ENCODE measurements around the gene RASAL1. TPM values are rescaled to one million over a fixed set of nuclear protein-coding genes. Genes with fewer than 3 reads are reported as not detected.

The RASAL1 gene
- total RNA-seq, 1 experiment from 2014 or later, result 14.9 TPM

GRCh38 chr12:113169697-113170096 is 34.1 kb upstream of the RASAL1 start:
- no peaks in the 10 kb centered on the region for H3K9me2 ChIP-seq (ENCODE audit: insufficient read depth)
- DNase-seq, result peak in 1 of 2 experiments; percentile 12
- H4K20me1 ChIP-seq (ENCODE audit: insufficient read depth), result peaks cover 11% of the 10 kb centered on the region
- no peaks in the 10 kb centered on the region for H3F3A ChIP-seq (ENCODE audit: insufficient read depth, low read depth)
- no peak overlapping the region for H3K27ac ChIP-seq
- intact Hi-C loops (cut with micrococcal nuclease; ENCODE audit: unreplicated experiment), result no loop called here
- no peak for TF ChIP-seq EZH2 (IDR thresholded peaks at IDR 0.05; ENCODE audit: low read depth)
- no peak for TF ChIP-seq CTCF (conservative IDR thresholded peaks at IDR 0.05)
- H3K36me3 ChIP-seq (ENCODE audit: low read depth), result peaks cover 23% of the 10 kb centered on the region
- ChIA-PET CTCF (no interaction called here), POLR2A (ENCODE audit: unreplicated experiment) (no interaction called here)
- H3K4me2 ChIP-seq, result no peak overlapping the region
- H3K4me1 ChIP-seq (replicated peaks; ENCODE audit: insufficient read depth), result no peaks in the 10 kb centered on the region
- BruUV-seq (replicated peaks), result no TSS peak
- H2AFZ ChIP-seq, result no peak overlapping the region
- H3K79me2 ChIP-seq (ENCODE audit: low read depth), result no peaks in the 10 kb centered on the region
- H3K9me3 ChIP-seq (ENCODE audit: insufficient read depth, low read depth), result no peaks in the 10 kb centered on the region
- H3K27me3 ChIP-seq (ENCODE audit: insufficient read depth, low read depth), result no peaks in the 10 kb centered on the region
- H3K4me3 ChIP-seq, result no peak overlapping the region

GRCh38 chr12:113167868-113168267 is 32.3 kb upstream of the RASAL1 start:
- H3K9me3 ChIP-seq (ENCODE audit: insufficient read depth, low read depth), result no peaks in the 10 kb centered on the region
- no peak for TF ChIP-seq CTCF (conservative IDR thresholded peaks at IDR 0.05)
- intact Hi-C loops (cut with micrococcal nuclease; ENCODE audit: unreplicated experiment), result no loop called here
- H3K79me2 ChIP-seq (ENCODE audit: low read depth), result no peaks in the 10 kb centered on the region
- no peak for DNase-seq
- ChIA-PET CTCF (no interaction called here), POLR2A (ENCODE audit: unreplicated experiment) (no interaction called here)
- no peak overlapping the region for H3K4me3 ChIP-seq
- no peaks in the 10 kb centered on the region for H3K9me2 ChIP-seq (ENCODE audit: insufficient read depth)
- H3K27me3 ChIP-seq (ENCODE audit: insufficient read depth, low read depth), result no peaks in the 10 kb centered on the region
- H3K4me1 ChIP-seq (replicated peaks; ENCODE audit: insufficient read depth), result no peaks in the 10 kb centered on the region
- no peak overlapping the region for H3K27ac ChIP-seq
- H3K36me3 ChIP-seq (ENCODE audit: low read depth), result peaks cover 11% of the 10 kb centered on the region
- no peak overlapping the region for H3K4me2 ChIP-seq
- H2AFZ ChIP-seq, result no peak overlapping the region
- no peaks in the 10 kb centered on the region; the same call in 1 of the 2 replicates for H4K20me1 ChIP-seq (ENCODE audit: insufficient read depth)
- no peaks in the 10 kb centered on the region for H3F3A ChIP-seq (ENCODE audit: insufficient read depth, low read depth)
- no TSS peak for BruUV-seq (replicated peaks)

GRCh38 chr12:113165521-113166450 is 30.2 kb upstream of the RASAL1 start:
- no peak overlapping the region for H3K4me3 ChIP-seq
- peaks cover 6% of the 10 kb centered on the region for H4K20me1 ChIP-seq (ENCODE audit: insufficient read depth)
- no peak overlapping the region for H3K4me2 ChIP-seq
- no peaks in the 10 kb centered on the region for H3K9me2 ChIP-seq (ENCODE audit: insufficient read depth)
- no peak for TF ChIP-seq CTCF (conservative IDR thresholded peaks at IDR 0.05)
- TF ChIP-seq EZH2 (IDR thresholded peaks at IDR 0.05; ENCODE audit: low read depth), result no peak
- peaks cover 11% of the 10 kb centered on the region; the same call in 1 of the 2 replicates for H3K36me3 ChIP-seq (ENCODE audit: low read depth)
- POLR2A ChIA-PET (ENCODE audit: unreplicated experiment), result no interaction called here
- H3F3A ChIP-seq (ENCODE audit: insufficient read depth, low read depth), result no peaks in the 10 kb centered on the region
- DNase-seq, result no peak
- H3K27me3 ChIP-seq (ENCODE audit: insufficient read depth, low read depth), result no peaks in the 10 kb centered on the region
- no peak overlapping the region for H3K27ac ChIP-seq
- CTCF ChIA-PET, result interaction anchor here (0.7 kb wide), 1 partner anchor 25 kb away, joined by 3 read pairs; no protein-coding TSS in a partner anchor
- intact Hi-C loops (cut with micrococcal nuclease; ENCODE audit: unreplicated experiment), result no loop called here
- no peaks in the 10 kb centered on the region for H3K79me2 ChIP-seq (ENCODE audit: low read depth)
- H3K4me1 ChIP-seq (replicated peaks; ENCODE audit: insufficient read depth), result no peaks in the 10 kb centered on the region
- no TSS peak for BruUV-seq (replicated peaks)
- no peak overlapping the region for H2AFZ ChIP-seq
- no peaks in the 10 kb centered on the region for H3K9me3 ChIP-seq (ENCODE audit: insufficient read depth, low read depth)

Data from PC-9 (cell line).